Measurements from ENCODE around the gene CADM1. TPM values are rescaled to one million over a fixed set of nuclear protein-coding genes. Genes with fewer than 3 reads are reported as not detected.

Gene CADM1
- total and polyA plus RNA-seq, 4 donors, result 13.0 to 40.6 (median 28.9) TPM

DNA sequence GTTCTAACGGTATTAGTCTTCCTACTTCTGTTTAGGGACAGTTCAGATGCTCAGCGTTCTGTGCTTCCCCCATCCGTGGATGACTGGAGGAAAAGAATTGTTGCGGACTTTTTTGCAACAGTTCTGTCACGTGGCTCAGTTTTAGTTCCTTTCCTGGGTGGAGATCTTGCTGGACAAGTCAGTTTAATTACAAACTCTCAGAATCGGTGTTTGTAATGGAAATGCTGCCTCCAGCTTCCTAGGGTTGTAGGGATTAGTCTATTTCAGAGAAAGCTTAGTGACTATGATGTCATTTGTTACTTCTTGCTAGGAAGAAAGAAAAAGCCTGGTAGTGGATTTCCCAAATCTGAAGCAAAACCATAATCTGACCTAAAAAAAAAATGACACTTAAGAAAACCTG lies 320.4 kb downstream of the CADM1 start:
- no peaks in the 10 kb centered on the region for H3K4me1 ChIP-seq (ENCODE audit: control insufficient read depth in 4 of 4, insufficient read depth in 4 of 4, low read length in 3 of 4)
- H3K36me3 ChIP-seq (ENCODE audit: control insufficient read depth in 4 of 4, insufficient read depth in 3 of 4, low read depth in 1 of 4, low read length in 3 of 4), result no peaks in the 10 kb centered on the region
- H3K27ac ChIP-seq (ENCODE audit: low read depth in 1 of 2, low read length in 2 of 2), result no peak overlapping the region
- H3K9me3 ChIP-seq (ENCODE audit: control insufficient read depth in 4 of 4, low read length in 3 of 4), result no peaks in the 10 kb centered on the region
- H3K9ac ChIP-seq (ENCODE audit: low read depth in 1 of 2, low read length in 2 of 2), result no peak overlapping the region
- no peak overlapping the region for H3K4me3 ChIP-seq (ENCODE audit: low read depth in 1 of 3, low read length in 3 of 3)
- no peak for DNase-seq (ENCODE audit: low spot score)
- TF ChIP-seq TAF1 (conservative IDR thresholded peaks at IDR 0.05) (no peak), NR2F2 (IDR thresholded peaks at IDR 0.05) (no peak), EGR1 (IDR thresholded peaks at IDR 0.05; ENCODE audit: low read depth in 2 of 2) (no peak), FOXA1 (IDR thresholded peaks at IDR 0.05) (no peak), SP1 (IDR thresholded peaks at IDR 0.05) (no peak), RAD21 (IDR thresholded peaks at IDR 0.05) (no peak), YY1 (IDR thresholded peaks at IDR 0.05) (no peak), RXRA (IDR thresholded peaks at IDR 0.05) (no peak), HNF4A (conservative IDR thresholded peaks at IDR 0.05) (no peak), HNF4G (IDR thresholded peaks at IDR 0.05) (no peak), JUND (IDR thresholded peaks at IDR 0.05) (no peak), GABPA (IDR thresholded peaks at IDR 0.05 in 1 of 2, conservative IDR thresholded peaks at IDR 0.05 in 1 of 2) (no peak)
- TF ChIP-seq, protein P1, sequence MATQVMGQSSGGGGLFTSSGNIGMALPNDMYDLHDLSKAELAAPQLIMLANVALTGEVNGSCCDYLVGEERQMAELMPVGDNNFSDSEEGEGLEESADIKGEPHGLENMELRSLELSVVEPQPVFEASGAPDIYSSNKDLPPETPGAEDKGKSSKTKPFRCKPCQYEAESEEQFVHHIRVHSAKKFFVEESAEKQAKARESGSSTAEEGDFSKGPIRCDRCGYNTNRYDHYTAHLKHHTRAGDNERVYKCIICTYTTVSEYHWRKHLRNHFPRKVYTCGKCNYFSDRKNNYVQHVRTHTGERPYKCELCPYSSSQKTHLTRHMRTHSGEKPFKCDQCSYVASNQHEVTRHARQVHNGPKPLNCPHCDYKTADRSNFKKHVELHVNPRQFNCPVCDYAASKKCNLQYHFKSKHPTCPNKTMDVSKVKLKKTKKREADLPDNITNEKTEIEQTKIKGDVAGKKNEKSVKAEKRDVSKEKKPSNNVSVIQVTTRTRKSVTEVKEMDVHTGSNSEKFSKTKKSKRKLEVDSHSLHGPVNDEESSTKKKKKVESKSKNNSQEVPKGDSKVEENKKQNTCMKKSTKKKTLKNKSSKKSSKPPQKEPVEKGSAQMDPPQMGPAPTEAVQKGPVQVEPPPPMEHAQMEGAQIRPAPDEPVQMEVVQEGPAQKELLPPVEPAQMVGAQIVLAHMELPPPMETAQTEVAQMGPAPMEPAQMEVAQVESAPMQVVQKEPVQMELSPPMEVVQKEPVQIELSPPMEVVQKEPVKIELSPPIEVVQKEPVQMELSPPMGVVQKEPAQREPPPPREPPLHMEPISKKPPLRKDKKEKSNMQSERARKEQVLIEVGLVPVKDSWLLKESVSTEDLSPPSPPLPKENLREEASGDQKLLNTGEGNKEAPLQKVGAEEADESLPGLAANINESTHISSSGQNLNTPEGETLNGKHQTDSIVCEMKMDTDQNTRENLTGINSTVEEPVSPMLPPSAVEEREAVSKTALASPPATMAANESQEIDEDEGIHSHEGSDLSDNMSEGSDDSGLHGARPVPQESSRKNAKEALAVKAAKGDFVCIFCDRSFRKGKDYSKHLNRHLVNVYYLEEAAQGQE (IDR thresholded peaks at IDR 0.05), result no peak
- TF ChIP-seq, protein P2, sequence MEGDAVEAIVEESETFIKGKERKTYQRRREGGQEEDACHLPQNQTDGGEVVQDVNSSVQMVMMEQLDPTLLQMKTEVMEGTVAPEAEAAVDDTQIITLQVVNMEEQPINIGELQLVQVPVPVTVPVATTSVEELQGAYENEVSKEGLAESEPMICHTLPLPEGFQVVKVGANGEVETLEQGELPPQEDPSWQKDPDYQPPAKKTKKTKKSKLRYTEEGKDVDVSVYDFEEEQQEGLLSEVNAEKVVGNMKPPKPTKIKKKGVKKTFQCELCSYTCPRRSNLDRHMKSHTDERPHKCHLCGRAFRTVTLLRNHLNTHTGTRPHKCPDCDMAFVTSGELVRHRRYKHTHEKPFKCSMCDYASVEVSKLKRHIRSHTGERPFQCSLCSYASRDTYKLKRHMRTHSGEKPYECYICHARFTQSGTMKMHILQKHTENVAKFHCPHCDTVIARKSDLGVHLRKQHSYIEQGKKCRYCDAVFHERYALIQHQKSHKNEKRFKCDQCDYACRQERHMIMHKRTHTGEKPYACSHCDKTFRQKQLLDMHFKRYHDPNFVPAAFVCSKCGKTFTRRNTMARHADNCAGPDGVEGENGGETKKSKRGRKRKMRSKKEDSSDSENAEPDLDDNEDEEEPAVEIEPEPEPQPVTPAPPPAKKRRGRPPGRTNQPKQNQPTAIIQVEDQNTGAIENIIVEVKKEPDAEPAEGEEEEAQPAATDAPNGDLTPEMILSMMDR (IDR thresholded peaks at IDR 0.05; ENCODE audit: low read depth, low read length, missing input control), result no peak
- TF ChIP-seq, protein P3, sequence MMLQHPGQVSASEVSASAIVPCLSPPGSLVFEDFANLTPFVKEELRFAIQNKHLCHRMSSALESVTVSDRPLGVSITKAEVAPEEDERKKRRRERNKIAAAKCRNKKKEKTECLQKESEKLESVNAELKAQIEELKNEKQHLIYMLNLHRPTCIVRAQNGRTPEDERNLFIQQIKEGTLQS (IDR thresholded peaks at IDR 0.05), result no peak
- TF ChIP-seq, protein P4, sequence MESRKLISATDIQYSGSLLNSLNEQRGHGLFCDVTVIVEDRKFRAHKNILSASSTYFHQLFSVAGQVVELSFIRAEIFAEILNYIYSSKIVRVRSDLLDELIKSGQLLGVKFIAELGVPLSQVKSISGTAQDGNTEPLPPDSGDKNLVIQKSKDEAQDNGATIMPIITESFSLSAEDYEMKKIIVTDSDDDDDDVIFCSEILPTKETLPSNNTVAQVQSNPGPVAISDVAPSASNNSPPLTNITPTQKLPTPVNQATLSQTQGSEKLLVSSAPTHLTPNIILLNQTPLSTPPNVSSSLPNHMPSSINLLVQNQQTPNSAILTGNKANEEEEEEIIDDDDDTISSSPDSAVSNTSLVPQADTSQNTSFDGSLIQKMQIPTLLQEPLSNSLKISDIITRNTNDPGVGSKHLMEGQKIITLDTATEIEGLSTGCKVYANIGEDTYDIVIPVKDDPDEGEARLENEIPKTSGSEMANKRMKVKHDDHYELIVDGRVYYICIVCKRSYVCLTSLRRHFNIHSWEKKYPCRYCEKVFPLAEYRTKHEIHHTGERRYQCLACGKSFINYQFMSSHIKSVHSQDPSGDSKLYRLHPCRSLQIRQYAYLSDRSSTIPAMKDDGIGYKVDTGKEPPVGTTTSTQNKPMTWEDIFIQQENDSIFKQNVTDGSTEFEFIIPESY (IDR thresholded peaks at IDR 0.05), result no peak
- TF ChIP-seq, protein P5, sequence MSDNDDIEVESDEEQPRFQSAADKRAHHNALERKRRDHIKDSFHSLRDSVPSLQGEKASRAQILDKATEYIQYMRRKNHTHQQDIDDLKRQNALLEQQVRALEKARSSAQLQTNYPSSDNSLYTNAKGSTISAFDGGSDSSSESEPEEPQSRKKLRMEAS (IDR thresholded peaks at IDR 0.05), result no peak
- no peaks in the 10 kb centered on the region for H3K27me3 ChIP-seq (ENCODE audit: control insufficient read depth in 4 of 4, insufficient read depth in 4 of 4, low read length in 3 of 4)
- 89% methylated on average over 6 of the region's 6 CpGs for WGBS

DNA sequence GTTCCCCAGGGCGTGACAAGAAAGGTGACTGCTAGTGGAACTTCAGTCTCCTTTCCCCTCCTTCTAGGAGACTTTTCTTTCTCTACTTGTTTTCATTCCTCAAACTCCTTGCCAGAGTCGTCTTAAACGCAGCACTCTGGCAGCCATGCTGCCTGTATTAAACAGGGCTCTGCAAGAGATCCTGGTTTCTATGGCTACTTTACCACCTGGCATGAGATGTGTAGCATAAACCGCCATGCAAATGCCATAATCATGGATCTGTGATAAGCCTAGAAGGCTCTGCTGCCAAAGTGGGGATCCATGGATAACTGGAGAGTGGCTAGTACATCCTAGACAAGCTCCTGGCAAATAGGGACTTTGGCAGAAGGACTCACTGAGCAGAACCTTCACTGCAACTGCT lies 321.1 kb downstream of the CADM1 start:
- H3K4me1 ChIP-seq (ENCODE audit: control insufficient read depth in 4 of 4, insufficient read depth in 4 of 4, low read length in 3 of 4), result no peaks in the 10 kb centered on the region
- H3K36me3 ChIP-seq (ENCODE audit: control insufficient read depth in 4 of 4, insufficient read depth in 3 of 4, low read depth in 1 of 4, low read length in 3 of 4), result no peaks in the 10 kb centered on the region
- H3K9me3 ChIP-seq (ENCODE audit: control insufficient read depth in 4 of 4, low read length in 3 of 4), result no peaks in the 10 kb centered on the region
- WGBS, result 95% methylated on average over 4 of the region's 4 CpGs
- no peaks in the 10 kb centered on the region for H3K27me3 ChIP-seq (ENCODE audit: control insufficient read depth in 4 of 4, insufficient read depth in 4 of 4, low read length in 3 of 4)
- DNase-seq (ENCODE audit: low spot score), result no peak
- H3K4me3 ChIP-seq (ENCODE audit: low read depth in 1 of 3, low read length in 3 of 3), result no peak overlapping the region
- H3K27ac ChIP-seq (ENCODE audit: low read depth in 1 of 2, low read length in 2 of 2), result no peak overlapping the region
- no peak overlapping the region for H3K9ac ChIP-seq (ENCODE audit: low read depth in 1 of 2, low read length in 2 of 2)
- no peak for TF ChIP-seq HNF4A (conservative IDR thresholded peaks at IDR 0.05)
- no peak for TF ChIP-seq HNF4G (IDR thresholded peaks at IDR 0.05)
- TF ChIP-seq, protein P1 (IDR thresholded peaks at IDR 0.05), result no peak
- TF ChIP-seq SP1 (IDR thresholded peaks at IDR 0.05), result no peak
- TF ChIP-seq NR2F2 (IDR thresholded peaks at IDR 0.05), result no peak

All from liver (tissue), 9 donors.